Testis (tissue), 3 donors: ENCODE results near the gene PEX6. TPM values are rescaled to one million over a fixed set of nuclear protein-coding genes. Genes with fewer than 3 reads are reported as not detected.

ENCODE experiments used
- DNase-seq: peaks from one replicate; pipeline ENCODE4 v3.0.0-alpha.2; 2019
- H3K27ac ChIP-seq, 2 donors: fragments of 200-600 bp; sonication (generic); one replicate each; pipeline ENCODE4 v1.5.1; 2019
- H3K27me3 ChIP-seq: fragments of 200-600 bp; sonication (generic); one replicate; pipeline ENCODE4 v1.5.1; 2019
- H3K36me3 ChIP-seq: fragments of 200-600 bp; sonication (generic); one replicate; pipeline ENCODE4 v1.5.1; 2017; ENCODE audit warnings: low read depth; ENCODE audit errors: missing control alignments
- H3K4me1 ChIP-seq: fragments of 200-600 bp; sonication (generic); one replicate; pipeline ENCODE4 v1.5.1; 2019
- H3K4me3 ChIP-seq, 2 donors: fragments of 200-600 bp; sonication (generic); one replicate each; pipeline ENCODE4 v1.5.1; 2017 to 2019
- H3K9me3 ChIP-seq: fragments of 200-600 bp; sonication (generic); one replicate; pipeline ENCODE4 v1.5.1; 2017
- POLR2A ChIP-seq: fragments of 450-650 bp; IDR thresholded peaks from one replicate; pipeline ENCODE4 v1.6.1; 2017; ENCODE audit warnings: antibody characterized with exemption, mild to moderate bottlenecking, moderate library complexity
- WGBS, 2 donors: methylation state at CpG; one replicate each; pipeline ENCODE4 v1.1.5; 2018; 5-methylcytosine and 5-hydroxymethylcytosine counted together
- intact Hi-C: fragments of 100-400 bp; cut with DNase I; formaldehyde crosslinking; loops from one replicate; pipeline ENCODE4 v1.15.1; 2023; ENCODE audit warnings: low total_unique reads
- polyA plus RNA-seq: library from polyadenylated mRNA; stranded (reverse); fragments of 350-450 nt; fragmentation: Illumina TruSeq; extraction: RNeasy Lipid Tissue Mini Kit (QIAGEN cat#74804); gene quantifications from one replicate; pipeline ENCODE4 v1.2.3, GENCODE V29; 2014; ENCODE audit warnings: low read depth, low replicate concordance; ENCODE audit not compliant: insufficient read depth
- total RNA-seq, 2 donors: library from RNA; depleted of rRNA; stranded (reverse); fragments of >200 nt; gene quantifications; one replicate each; pipeline ENCODE4 v1.2.3, GENCODE V29; 2016
- TF ChIP-seq, protein P1 (sequence below), 3 experiments: fragments of 450-650 bp in 2 of 3; fragments of 200-600 bp in 1 of 3; sonication (generic) in 1 of 3; IDR thresholded peaks; one replicate each; pipeline ENCODE4 v1.5.1; 2016 to 2019; ENCODE audit warnings: antibody characterized with exemption in 3 of 3, mild to moderate bottlenecking in 2 of 3, moderate library complexity in 1 of 3

The PEX6 gene
- total and polyA plus RNA-seq, 3 donors from 2014 or later, result 15.3 to 50.4 (median 22.5) TPM

DNA sequence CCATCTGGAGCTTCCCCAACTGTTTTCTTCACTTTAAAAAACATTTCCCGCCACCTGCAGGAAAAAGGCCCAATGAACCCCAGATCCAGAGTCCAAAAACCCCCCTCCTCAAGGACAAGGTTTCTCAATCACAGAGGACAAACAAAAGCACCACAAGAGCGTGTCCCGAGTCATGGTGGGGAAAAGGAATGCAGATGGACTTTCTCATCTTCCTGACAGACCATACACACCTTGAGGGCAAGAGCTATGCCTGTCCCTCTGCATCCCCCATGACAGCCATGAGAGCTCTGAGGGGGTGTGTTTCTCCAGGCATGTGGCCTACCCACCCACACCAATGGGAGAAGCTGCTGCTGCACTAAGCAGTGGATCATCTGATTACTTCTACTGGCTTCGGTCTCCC lies 9.0 kb downstream of the PEX6 start:
- DNase-seq, result no peak
- intact Hi-C loops, result no loop called here
- H3K9me3 ChIP-seq, result no peaks in the 10 kb centered on the region
- 95 to 96% methylated on average over 4 of the region's 4 CpGs for WGBS, 2 donors
- no peaks in the 10 kb centered on the region for H3K36me3 ChIP-seq
- TF ChIP-seq, protein P1, sequence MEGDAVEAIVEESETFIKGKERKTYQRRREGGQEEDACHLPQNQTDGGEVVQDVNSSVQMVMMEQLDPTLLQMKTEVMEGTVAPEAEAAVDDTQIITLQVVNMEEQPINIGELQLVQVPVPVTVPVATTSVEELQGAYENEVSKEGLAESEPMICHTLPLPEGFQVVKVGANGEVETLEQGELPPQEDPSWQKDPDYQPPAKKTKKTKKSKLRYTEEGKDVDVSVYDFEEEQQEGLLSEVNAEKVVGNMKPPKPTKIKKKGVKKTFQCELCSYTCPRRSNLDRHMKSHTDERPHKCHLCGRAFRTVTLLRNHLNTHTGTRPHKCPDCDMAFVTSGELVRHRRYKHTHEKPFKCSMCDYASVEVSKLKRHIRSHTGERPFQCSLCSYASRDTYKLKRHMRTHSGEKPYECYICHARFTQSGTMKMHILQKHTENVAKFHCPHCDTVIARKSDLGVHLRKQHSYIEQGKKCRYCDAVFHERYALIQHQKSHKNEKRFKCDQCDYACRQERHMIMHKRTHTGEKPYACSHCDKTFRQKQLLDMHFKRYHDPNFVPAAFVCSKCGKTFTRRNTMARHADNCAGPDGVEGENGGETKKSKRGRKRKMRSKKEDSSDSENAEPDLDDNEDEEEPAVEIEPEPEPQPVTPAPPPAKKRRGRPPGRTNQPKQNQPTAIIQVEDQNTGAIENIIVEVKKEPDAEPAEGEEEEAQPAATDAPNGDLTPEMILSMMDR (IDR thresholded peaks at IDR 0.05), result no peak
- TF ChIP-seq POLR2A, result no peak
- no peaks in the 10 kb centered on the region for H3K4me1 ChIP-seq
- H3K27me3 ChIP-seq, result no peaks in the 10 kb centered on the region
- H3K4me3 ChIP-seq, result no peak overlapping the region
- no peak overlapping the region for H3K27ac ChIP-seq

DNA sequence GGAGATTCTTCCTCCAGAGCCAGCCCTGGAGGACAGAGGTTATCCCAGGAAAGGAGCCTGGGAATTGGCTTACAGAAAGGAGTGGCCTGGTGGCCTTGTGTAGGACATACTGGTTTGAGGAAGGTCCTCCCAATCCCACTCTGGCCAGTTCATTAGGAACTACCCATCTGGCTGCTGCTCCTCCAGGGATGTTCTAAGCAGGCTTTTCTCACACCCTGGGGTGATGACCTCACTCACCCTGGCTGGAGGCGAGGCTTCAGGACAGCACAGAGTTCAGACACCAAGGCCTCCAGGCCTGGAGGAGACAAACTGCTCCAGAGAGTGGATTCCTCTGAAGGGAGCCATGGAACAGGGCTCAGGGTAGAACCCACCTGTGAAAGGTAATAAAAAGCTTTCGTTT lies 9.6 kb downstream of the PEX6 start:
- DNase-seq, result no peak
- Histone ChIP-seq H3K27me3 (no peaks in the 10 kb centered on the region), H3K9me3 (no peaks in the 10 kb centered on the region), H3K27ac (no peak overlapping the region), H3K4me3 (no peak overlapping the region), H3K36me3 (no peaks in the 10 kb centered on the region), H3K4me1 (no peaks in the 10 kb centered on the region)
- TF ChIP-seq POLR2A, result no peak
- TF ChIP-seq, protein P1 (IDR thresholded peaks at IDR 0.05), result no peak
- intact Hi-C loops, result no loop called here
- 86 to 100% methylated on average over 2 of the region's 2 CpGs for WGBS, 2 donors

DNA sequence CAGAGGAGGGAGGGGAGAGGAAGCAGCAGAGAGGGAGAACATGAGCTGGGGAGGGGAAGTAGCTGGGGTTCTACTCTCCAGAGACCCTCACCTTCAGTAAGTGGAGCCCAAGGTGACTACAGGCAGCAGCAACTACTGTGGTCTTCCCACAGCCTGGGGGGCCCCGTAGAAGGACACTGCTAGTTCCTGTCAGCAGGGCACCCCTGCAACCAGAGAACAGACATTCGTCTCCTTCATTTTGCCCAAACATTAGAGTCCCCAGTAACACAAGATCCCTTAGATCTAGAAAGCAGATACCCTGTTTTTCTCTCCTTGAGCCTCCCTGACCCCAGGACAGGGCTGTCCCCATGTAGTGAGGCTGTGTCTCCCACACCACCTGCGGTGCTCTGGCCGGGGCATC lies 10.2 kb downstream of the PEX6 start:
- Histone ChIP-seq H3K4me1 (no peaks in the 10 kb centered on the region), H3K36me3 (no peaks in the 10 kb centered on the region), H3K27me3 (no peaks in the 10 kb centered on the region), H3K9me3 (no peaks in the 10 kb centered on the region), H3K27ac (no peak overlapping the region), H3K4me3 (no peak overlapping the region)
- intact Hi-C loops, result no loop called here
- DNase-seq, result no peak
- TF ChIP-seq, protein P1 (IDR thresholded peaks at IDR 0.05), result no peak
- TF ChIP-seq POLR2A, result no peak
- 70 to 92% methylated on average over 4 of the region's 4 CpGs for WGBS, 2 donors

DNA sequence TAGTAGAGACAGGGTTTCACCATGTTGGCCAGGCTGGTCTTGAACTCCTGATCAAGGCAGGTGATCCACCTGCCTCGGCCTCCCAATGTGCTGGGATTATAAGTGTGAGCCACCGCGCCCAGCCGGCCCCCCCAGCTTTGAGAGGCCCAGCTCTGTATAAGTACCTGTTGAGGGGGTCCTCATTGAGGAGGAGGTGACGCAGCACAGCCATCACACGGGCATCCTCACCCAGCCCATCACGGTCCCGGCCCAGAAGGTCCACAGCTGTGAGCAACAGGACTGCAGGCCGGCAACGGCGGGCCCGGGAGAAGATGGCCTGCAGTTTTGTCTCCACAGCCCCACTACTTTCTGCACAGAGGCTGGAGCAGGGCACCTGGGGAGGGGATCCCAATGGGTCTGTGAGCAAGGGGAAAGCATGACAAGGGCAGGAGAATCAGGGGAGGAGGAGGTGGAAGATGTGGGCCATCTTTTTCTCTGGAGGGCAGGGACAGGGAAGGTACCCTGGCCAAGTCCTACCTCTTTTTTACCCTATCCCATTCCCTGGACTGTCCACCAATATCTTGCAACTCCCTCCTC lies 10.8 kb downstream of the PEX6 start:
- H3K4me3 ChIP-seq, result no peak overlapping the region
- H3K36me3 ChIP-seq, result no peaks in the 10 kb centered on the region
- no peaks in the 10 kb centered on the region for H3K27me3 ChIP-seq
- H3K4me1 ChIP-seq, result no peaks in the 10 kb centered on the region
- DNase-seq, result no peak
- H3K27ac ChIP-seq, result no peak overlapping the region
- intact Hi-C loops, result no loop called here
- no peaks in the 10 kb centered on the region for H3K9me3 ChIP-seq
- TF ChIP-seq, protein P1 (IDR thresholded peaks at IDR 0.05), result no peak
- no peak for TF ChIP-seq POLR2A
- 87 to 94% methylated on average over 9 to 12 of the region's 12 CpGs for WGBS, 2 donors

DNA sequence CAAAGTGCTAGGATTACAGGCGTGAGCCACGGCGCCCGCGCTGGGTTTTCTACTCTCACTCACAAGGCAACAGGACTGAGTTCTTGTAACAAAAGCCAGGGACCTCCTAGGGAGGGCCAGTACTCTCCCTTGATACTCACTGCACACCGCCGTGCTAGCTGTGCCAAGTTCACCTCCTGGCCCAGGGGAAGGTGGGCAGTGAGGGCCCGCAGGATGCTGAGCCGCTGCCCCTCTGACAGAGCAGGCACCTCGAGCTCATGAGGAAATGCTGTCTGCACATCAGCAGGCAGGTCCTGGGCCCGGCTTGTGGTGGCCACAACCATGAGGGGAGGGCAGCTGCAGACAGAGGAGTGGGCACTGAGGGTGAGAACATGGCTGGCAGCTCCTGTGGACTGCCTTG lies 11.8 kb downstream of the PEX6 start:
- H3K4me3 ChIP-seq, result no peak overlapping the region
- no peaks in the 10 kb centered on the region for H3K36me3 ChIP-seq
- 94 to 95% methylated on average over 11 of the region's 11 CpGs for WGBS, 2 donors
- no peaks in the 10 kb centered on the region for H3K4me1 ChIP-seq
- TF ChIP-seq, protein P1 (IDR thresholded peaks at IDR 0.05), result no peak
- no peak for TF ChIP-seq POLR2A
- no peak for DNase-seq
- H3K9me3 ChIP-seq, result no peaks in the 10 kb centered on the region
- no peaks in the 10 kb centered on the region for H3K27me3 ChIP-seq
- intact Hi-C loops, result no loop called here
- H3K27ac ChIP-seq, result no peak overlapping the region
